Keratinocyte (primary cell): Measurements from ENCODE around the gene IGFN1. TPM values are rescaled to one million over a fixed set of nuclear protein-coding genes. Genes with fewer than 3 reads are reported as not detected.

Experiments
- DNase-seq: peaks from one replicate; pipeline ENCODE4 v3.0.0-alpha.2; 2011; ENCODE audit warnings: low read depth, missing footprints, low spot score
- FAIRE-seq: peaks from 2 replicates; lab custom pipeline; 2011; peaks lifted over from hg19 to GRCh38; lab: Jason Lieb, UNC
- H2AFZ ChIP-seq: 2 replicates; pipeline ENCODE4 v1.6.0; 2012; ENCODE audit warnings: low read length, control low read depth, inconsistent platforms; ENCODE audit not compliant: control insufficient read depth
- H3K27ac ChIP-seq: 2 replicates; pipeline ENCODE4 v1.5.1; 2011; ENCODE audit warnings: low read length; ENCODE audit not compliant: control insufficient read depth, insufficient read depth
- H3K27me3 ChIP-seq: 3 replicates; pipeline ENCODE4 v1.6.0; 2011; ENCODE audit warnings: low read length; ENCODE audit not compliant: control insufficient read depth, insufficient read depth; ENCODE audit errors: extremely low read depth
- H3K36me3 ChIP-seq, 2 experiments: 2 replicates in 1 of 2; 3 replicates in 1 of 2; pipeline ENCODE4 v1.5.1; 2011; ENCODE audit warnings: low read length in 2 of 2, mild to moderate bottlenecking in 1 of 2; ENCODE audit not compliant: control insufficient read depth in 2 of 2, insufficient read depth in 2 of 2; ENCODE audit errors: extremely low read depth in 1 of 2
- H3K4me1 ChIP-seq: 3 replicates; pipeline ENCODE4 v1.5.1; 2011; ENCODE audit warnings: low read length; ENCODE audit not compliant: control insufficient read depth, insufficient read depth; ENCODE audit errors: extremely low read depth
- H3K4me2 ChIP-seq: 3 replicates; pipeline ENCODE4 v1.6.0; 2011; ENCODE audit warnings: low read depth, low read length; ENCODE audit not compliant: control insufficient read depth, insufficient read depth; ENCODE audit errors: extremely low read depth
- H3K4me3 ChIP-seq, 3 experiments: fragments of 200-600 bp in 1 of 3; sonication (generic) in 1 of 3; 2 replicates in 2 of 3; 3 replicates in 1 of 3; pipeline ENCODE4 v1.5.1; 2011 to 2016; ENCODE audit warnings: low read length in 3 of 3, mild to moderate bottlenecking in 3 of 3, control low read depth in 2 of 3, inconsistent platforms in 1 of 3, low read depth in 1 of 3, mixed read lengths in 1 of 3, mixed run types in 1 of 3, moderate library complexity in 1 of 3; ENCODE audit not compliant: control insufficient read depth in 2 of 3, insufficient read depth in 2 of 3; ENCODE audit errors: extremely low read depth in 1 of 3
- H3K79me2 ChIP-seq: 2 replicates; pipeline ENCODE4 v1.6.0; 2012; ENCODE audit warnings: low read length; ENCODE audit not compliant: control insufficient read depth, insufficient read depth
- H3K9ac ChIP-seq: 3 replicates; pipeline ENCODE4 v1.6.0; 2011; ENCODE audit warnings: low read length; ENCODE audit not compliant: control insufficient read depth, insufficient read depth; ENCODE audit errors: extremely low read depth
- H3K9me1 ChIP-seq: 3 replicates; pipeline ENCODE4 v1.6.0; 2011; ENCODE audit warnings: low read length; ENCODE audit not compliant: control insufficient read depth, insufficient read depth; ENCODE audit errors: extremely low read depth
- H3K9me3 ChIP-seq: 2 replicates; pipeline ENCODE4 v1.5.1; 2012; ENCODE audit warnings: low read depth, low read length; ENCODE audit not compliant: control insufficient read depth
- H4K20me1 ChIP-seq: 3 replicates; pipeline ENCODE4 v1.6.0; 2011; ENCODE audit warnings: low read length; ENCODE audit not compliant: control insufficient read depth, insufficient read depth; ENCODE audit errors: extremely low read depth
- CTCF ChIP-seq, 3 experiments: IDR thresholded peaks in 1 of 3; conservative IDR thresholded peaks in 1 of 3; optimal IDR thresholded peaks in 1 of 3; 2 replicates in 2 of 3; 3 replicates in 1 of 3; pipeline versions ENCODE3 to v1.5.1; 2011; ENCODE audit warnings: low read length in 3 of 3, mild to moderate bottlenecking in 3 of 3, moderate library complexity in 2 of 3, control low read depth in 1 of 3, inconsistent platforms in 1 of 3; ENCODE audit not compliant: insufficient read depth in 2 of 3; ENCODE audit errors: extremely low read depth in 1 of 3
- EZH2 ChIP-seq: IDR thresholded peaks from one replicate; pipeline ENCODE4 v1.6.1; 2012; ENCODE audit warnings: inconsistent platforms, mild to moderate bottlenecking, low read length, moderate library complexity
- dilution Hi-C: fragments of 300-500 bp; cut with MboI; formaldehyde crosslinking; loops from one replicate; pipeline ENCODE4 v1.7.0; 2020; ENCODE audit warnings: low sequenced_read_pairs; ENCODE audit not compliant: extremely low pct_ligation_motif_present
- polyA plus RNA-seq, 5 experiments: library from polyadenylated mRNA; depleted of rRNA in 3 of 5; stranded (reverse) in 3 of 5; stranded (forward) in 1 of 5; unstranded in 1 of 5; fragments of >200 nt; gene quantifications; 1 replicate in 1 of 5; 2 replicates in 3 of 5; 3 replicates in 1 of 5; pipeline versions ENCODE4 v1.2.1 to v1.2.3, GENCODE V29; 2011 to 2012; ENCODE audit warnings: missing spikeins in 2 of 5, low read depth in 1 of 5, low replicate concordance in 1 of 5

IGFN1 gene
- polyA plus RNA-seq, 1 donor (not counting 4 experiments of a cell fraction or from before 2014, with no cell fraction given) = not detected

- Histone ChIP-seq H3K27me3 (peaks cover 28% of the 10 kb centered on the region), H3K9me3 (no peaks in the 10 kb centered on the region), H2AFZ (no peak overlapping the region), H4K20me1 (no peaks in the 10 kb centered on the region), H3K27ac (no peak overlapping the region), H3K9me1 (no peaks in the 10 kb centered on the region), H3K9ac (no peak overlapping the region), H3K4me1 (peaks cover 6% of the 10 kb centered on the region), H3K4me3 (no peak overlapping the region), H3K79me2 (no peaks in the 10 kb centered on the region), H3K36me3 (no peaks in the 10 kb centered on the region), H3K4me2 (no peak overlapping the region)
- TF ChIP-seq EZH2 (no peak), CTCF (optimal IDR thresholded peaks at IDR 0.05 in 1 of 3, IDR thresholded peaks at IDR 0.05 in 1 of 3, conservative IDR thresholded peaks at IDR 0.05 in 1 of 3; ENCODE audit: extremely low read depth in 1 of 3, insufficient read depth in 2 of 3, low read length in 3 of 3) (no peak)
- dilution Hi-C loops = no loop called here
- FAIRE-seq (no peak), DNase-seq (no peak)
These were observed 11.9 kb upstream of the IGFN1 start for GRCh38 chr1:201178718-201179117.

DNA sequence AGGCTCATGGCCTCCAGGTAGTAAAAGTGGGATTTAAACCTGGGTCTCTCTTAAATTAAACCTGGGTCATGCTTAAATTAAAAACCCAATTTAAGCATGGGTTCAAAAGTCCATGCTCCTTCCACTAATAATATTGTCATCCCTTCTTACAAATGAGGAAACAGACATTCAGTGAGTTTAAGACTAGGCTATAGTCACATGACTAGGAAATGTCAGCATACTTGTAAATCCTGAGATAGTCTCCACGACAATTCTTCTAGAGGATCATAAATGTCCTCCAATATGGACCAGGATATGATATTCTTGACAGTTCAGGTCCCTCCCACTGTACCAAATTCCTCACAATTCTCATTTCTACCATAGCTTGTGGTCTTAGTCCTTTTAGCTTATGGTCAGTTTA, 10.5 kb upstream of the IGFN1 start:
- Histone ChIP-seq H4K20me1 (no peaks in the 10 kb centered on the region), H3K27me3 (peaks cover 33% of the 10 kb centered on the region), H2AFZ (no peak overlapping the region), H3K4me2 (no peak overlapping the region), H3K79me2 (no peaks in the 10 kb centered on the region), H3K4me1 (peaks cover 6% of the 10 kb centered on the region), H3K9me3 (no peaks in the 10 kb centered on the region), H3K9ac (no peak overlapping the region), H3K36me3 (no peaks in the 10 kb centered on the region), H3K9me1 (no peaks in the 10 kb centered on the region), H3K4me3 (no peak overlapping the region), H3K27ac (no peak overlapping the region)
- FAIRE-seq = no peak
- dilution Hi-C loops = no loop called here
- no peak for DNase-seq
- no peak for TF ChIP-seq CTCF (optimal IDR thresholded peaks at IDR 0.05 in 1 of 3, IDR thresholded peaks at IDR 0.05 in 1 of 3, conservative IDR thresholded peaks at IDR 0.05 in 1 of 3; ENCODE audit: extremely low read depth in 1 of 3, insufficient read depth in 2 of 3, low read length in 3 of 3)
- no peak for TF ChIP-seq EZH2
